ENCODE measurements around the gene PTBP3. TPM values are rescaled to one million over a fixed set of nuclear protein-coding genes. Genes with fewer than 3 reads are reported as not detected.

PTBP3 gene
- total RNA-seq, 1 donor from 2014 or later: 20.8 TPM

GRCh38 chr9:112180387-112180881, 153.0 kb downstream of the PTBP3 start:
- no peak for DNase-seq (ENCODE audit: low spot score)
- intact Hi-C loops (cut with DNase I): no loop called here

- no peak for DNase-seq (ENCODE audit: low spot score)
- intact Hi-C loops (cut with DNase I): loop anchor here (10.0 kb wide), 1 partner anchor 155 kb away; the partner anchor contains the start of gene PTBP3
These were observed 153.6 kb downstream of the PTBP3 start for GRCh38 chr9:112179816-112180215.

DNA sequence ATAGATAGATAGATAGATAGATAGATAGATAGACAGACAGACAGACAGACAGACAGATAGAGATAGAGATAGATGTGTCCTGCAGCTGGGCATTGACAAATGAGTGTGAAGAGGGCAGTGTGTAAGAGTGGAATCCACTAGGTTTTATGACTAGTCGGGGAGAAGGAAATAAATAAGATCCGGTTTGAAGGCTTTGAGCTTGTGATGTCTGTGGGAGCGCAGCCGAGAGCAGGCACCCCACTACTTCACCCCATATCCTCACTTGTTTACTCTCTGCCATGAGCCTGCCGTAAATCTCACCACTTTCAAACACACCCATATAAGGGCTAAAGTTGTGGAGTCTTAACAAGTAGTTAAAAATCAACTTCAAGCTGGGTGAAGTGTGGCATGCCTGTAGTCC, 156.9 kb downstream of the PTBP3 start:
- DNase-seq (ENCODE audit: low spot score): no peak

DNA sequence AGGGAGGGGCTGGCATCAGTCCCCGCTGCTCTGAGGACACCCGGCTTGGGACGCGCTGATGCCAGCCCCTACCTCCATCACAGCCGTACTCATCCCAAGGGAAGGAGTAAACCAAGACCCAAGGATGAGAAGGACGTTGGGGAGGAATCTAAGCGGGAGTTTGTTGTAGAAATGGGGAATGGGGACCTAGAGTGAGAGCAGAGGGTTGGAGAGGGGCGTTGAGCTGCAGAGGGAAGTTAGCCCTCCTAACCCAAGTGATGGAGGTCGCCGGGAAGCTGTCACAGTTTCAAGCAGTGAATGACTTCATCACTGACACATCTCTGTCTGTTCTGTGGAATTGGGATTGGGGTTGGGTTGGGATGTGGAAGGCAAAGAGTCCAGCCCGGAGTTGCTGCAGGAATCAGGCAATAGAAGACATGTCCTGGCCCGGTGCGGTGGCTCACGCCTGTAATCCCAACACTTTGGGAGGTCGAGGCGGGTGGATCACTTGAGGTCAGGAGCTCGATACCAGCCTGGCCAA, 157.6 kb downstream of the PTBP3 start:
- DNase-seq (ENCODE audit: low spot score): no peak
- intact Hi-C loops (cut with DNase I): loop anchor here (10.0 kb wide), 1 partner anchor 159 kb away; the partner anchor contains the start of gene PTBP3

More for the DNA sequence above, 156.9 kb downstream of the PTBP3 start:
- intact Hi-C loops (cut with DNase I): loop anchor here (10.0 kb wide), 1 partner anchor 158 kb away; the partner anchor contains the start of gene PTBP3

DNA sequence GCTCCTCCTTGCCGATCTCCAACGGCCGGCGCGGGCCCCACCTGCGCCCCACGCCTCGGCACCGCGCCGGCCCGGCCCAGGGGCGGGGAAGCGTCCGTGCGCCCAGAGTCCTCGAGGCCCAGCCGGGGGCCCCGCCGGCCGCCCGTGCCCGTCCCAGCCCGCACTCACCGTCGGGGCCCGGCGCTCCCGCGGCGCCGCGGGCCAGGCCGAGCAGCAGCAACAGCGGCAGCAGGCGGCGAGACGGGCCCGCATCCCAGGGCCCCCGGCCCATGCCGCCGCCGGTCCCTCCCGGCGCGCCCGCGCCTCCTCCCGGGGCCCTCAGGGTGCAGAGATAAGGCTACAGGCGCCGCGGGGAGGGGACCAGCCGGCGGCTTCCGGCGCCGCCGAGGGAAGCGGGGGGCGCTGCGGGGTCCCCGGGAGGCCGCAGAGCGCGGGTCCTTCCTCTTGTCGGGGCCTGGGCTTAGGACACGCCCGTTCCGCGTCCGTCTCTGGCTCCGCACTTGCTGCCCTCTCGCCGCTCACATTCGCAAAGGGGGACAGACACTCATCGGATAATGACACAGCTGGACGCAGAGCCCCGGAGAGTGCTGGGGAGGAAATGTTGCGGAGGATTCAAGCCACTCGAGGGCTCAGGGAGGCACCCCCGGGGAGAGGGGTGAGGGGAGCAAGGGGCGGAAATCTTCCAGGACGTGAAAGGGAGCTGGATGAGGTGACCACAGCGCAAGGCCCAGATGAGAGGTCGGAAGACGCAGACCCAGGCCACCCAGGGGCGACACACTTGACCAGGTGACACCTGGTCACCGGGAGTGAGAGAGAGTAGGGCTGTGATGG, 158.2 kb downstream of the PTBP3 start, which contains the start of gene SUSD1:
Gene SUSD1, minus strand, starts transcription at position 333 of the 831 bp plus-strand sequence. Its CDS starts 62 bp downstream, at position 271.
- intact Hi-C loops (cut with DNase I): loop anchor here (10.0 kb wide), 1 partner anchor 160 kb away; the partner anchor contains the start of gene PTBP3
- DNase-seq (ENCODE audit: low spot score): peak; percentile 78

- intact Hi-C loops (cut with DNase I): loop anchor here (10.0 kb wide), 1 partner anchor 160 kb away; the partner anchor contains the start of gene PTBP3
- peak; percentile 87 for DNase-seq (ENCODE audit: low spot score)
These were observed 159.0 kb downstream of the PTBP3 start for GRCh38 chr9:112174222-112174964.

- no peak for DNase-seq (ENCODE audit: low spot score)
- intact Hi-C loops (cut with DNase I): loop anchor here (10.0 kb wide), 1 partner anchor 161 kb away; the partner anchor contains the start of gene PTBP3
These were observed 159.8 kb downstream of the PTBP3 start for GRCh38 chr9:112173489-112174221.

- no peak for DNase-seq (ENCODE audit: low spot score)
- intact Hi-C loops (cut with DNase I): loop anchor here (10.0 kb wide), 1 partner anchor 164 kb away; the partner anchor contains the start of gene PTBP3
These were observed 162.5 kb downstream of the PTBP3 start for GRCh38 chr9:112170968-112171367.

- intact Hi-C loops (cut with DNase I): loop anchor here (10.0 kb wide), 1 partner anchor 165 kb away; the partner anchor contains the start of gene PTBP3
These were observed 163.2 kb downstream of the PTBP3 start for GRCh38 chr9:112170235-112170634.

GRCh38 chr9:112169368-112169767, 164.1 kb downstream of the PTBP3 start:
- intact Hi-C loops (cut with DNase I): no loop called here
- no peak for DNase-seq (ENCODE audit: low spot score)

More at GRCh38 chr9:112170235-112170634, 163.2 kb downstream of the PTBP3 start:
- DNase-seq (ENCODE audit: low spot score): no peak

GRCh38 chr9:112168197-112168596, 165.2 kb downstream of the PTBP3 start:
- no peak for DNase-seq (ENCODE audit: low spot score)
- intact Hi-C loops (cut with DNase I): no loop called here

Other genes with a start within 250 kb of the PTBP3 start
- 4.3 TPM for gene SUSD1, start 158.3 kb downstream of the PTBP3 start, total RNA-seq
- 103 TPM for gene HSDL2, start 46.5 kb upstream of the PTBP3 start, total RNA-seq
- gene KIAA1958, start 153.2 kb upstream of the PTBP3 start, total RNA-seq: 5.3 TPM

All from cardiac septum (tissue), 1 donor.